DOHH2 (cell line): ENCODE data around the gene RRBP1.
"Not testable (repeated sequence)": the region's sequence is repeated elsewhere in the genome, so short reads cannot be mapped to it uniquely, and the experiment has no call there.

Experiments
- H3F3A ChIP-seq: fragments of 200-600 bp; sonication (generic), shearing (Covaris generic); 2 replicates; pipeline ENCODE4 v1.6.0; 2016; ENCODE audit warnings: antibody characterized with exemption, mild to moderate bottlenecking; ENCODE audit not compliant: control insufficient read depth, insufficient read depth
- H3K27ac ChIP-seq: fragments of 200-600 bp; sonication (generic); 2 replicates; pipeline ENCODE4 v1.5.1; 2014; ENCODE audit warnings: low read depth, mild to moderate bottlenecking, low read length, moderate library complexity
- H3K27me3 ChIP-seq: fragments of 200-600 bp; sonication (generic); 2 replicates; pipeline ENCODE4 v1.6.1; 2014; ENCODE audit warnings: mild to moderate bottlenecking, low read length, mixed read lengths; ENCODE audit not compliant: control insufficient read depth
- H3K36me3 ChIP-seq: fragments of 200-600 bp; sonication (generic); 2 replicates; pipeline ENCODE4 v1.6.1; 2014; ENCODE audit warnings: mild to moderate bottlenecking, low read length, moderate library complexity, mixed read lengths; ENCODE audit not compliant: control insufficient read depth
- H3K4me1 ChIP-seq: fragments of 200-600 bp; sonication (generic); 2 replicates; pipeline ENCODE4 v1.6.1; 2014; ENCODE audit warnings: mild to moderate bottlenecking, low read length, mixed read lengths; ENCODE audit not compliant: control insufficient read depth
- H3K4me2 ChIP-seq: fragments of 200-600 bp; sonication (generic); 2 replicates; pipeline ENCODE4 v1.6.0; 2014; ENCODE audit warnings: mild to moderate bottlenecking, low read length, moderate library complexity
- H3K4me3 ChIP-seq: fragments of 200-600 bp; sonication (generic); 2 replicates; pipeline ENCODE4 v1.5.1; 2014; ENCODE audit warnings: mild to moderate bottlenecking, low read length, mixed read lengths
- H3K79me2 ChIP-seq: fragments of 200-600 bp; sonication (generic); 2 replicates; pipeline ENCODE4 v1.6.1; 2014; ENCODE audit warnings: mild to moderate bottlenecking, low read length, mixed read lengths; ENCODE audit not compliant: control insufficient read depth
- H3K9me2 ChIP-seq: fragments of 200-600 bp; sonication (generic); replicated peaks from 2 replicates; pipeline ENCODE4 v1.6.1; 2014; ENCODE audit warnings: mild to moderate bottlenecking, low read length, mixed read lengths; ENCODE audit not compliant: control insufficient read depth
- H3K9me3 ChIP-seq: fragments of 200-600 bp; sonication (generic); 2 replicates; pipeline ENCODE4 v1.6.1; 2014; ENCODE audit warnings: antibody characterized with exemption, low read length, mixed read lengths; ENCODE audit not compliant: control insufficient read depth, insufficient read depth
- H4K20me1 ChIP-seq: fragments of 200-600 bp; sonication (generic); 2 replicates; pipeline ENCODE4 v1.6.0; 2014; ENCODE audit warnings: low read depth, mild to moderate bottlenecking, antibody characterized with exemption, low read length, moderate library complexity; ENCODE audit not compliant: control insufficient read depth, insufficient read depth
- CTCF ChIP-seq: fragments of 200-600 bp; sonication (generic); IDR thresholded peaks from one replicate; pipeline ENCODE4 v1.5.1; 2014; ENCODE audit warnings: antibody characterized with exemption, mild to moderate bottlenecking, low read depth, low read length; ENCODE audit not compliant: poor library complexity, severe bottlenecking
- EZH2phosphoT487 ChIP-seq: fragments of 200-600 bp; sonication (generic); IDR thresholded peaks from 2 replicates; pipeline ENCODE4 v1.6.1; 2017; ENCODE audit warnings: borderline replicate concordance, mild to moderate bottlenecking, antibody characterized with exemption, low read length, moderate library complexity, mixed read lengths

RRBP1 gene

GRCh38 chr20:17662333-17663039 is 19.6 kb downstream of the RRBP1 start:
- peaks cover 49% of the 10 kb centered on the region for H3K79me2 ChIP-seq

GRCh38 chr20:17661121-17661744 is 20.8 kb downstream of the RRBP1 start:
- H3K36me3 ChIP-seq, result peaks cover 21% of the 10 kb centered on the region
- H4K20me1 ChIP-seq, result no peaks in the 10 kb centered on the region
- no peaks in the 10 kb centered on the region for H3F3A ChIP-seq
- H3K27ac ChIP-seq, result peak overlapping the region; percentile 72
- peaks cover 49% of the 10 kb centered on the region for H3K79me2 ChIP-seq
- H3K9me2 ChIP-seq, result no peaks in the 10 kb centered on the region
- peak overlapping the region; percentile 46 for H3K4me3 ChIP-seq
- TF ChIP-seq EZH2phosphoT487 (no peak), CTCF (no peak)
- H3K27me3 ChIP-seq, result no peaks in the 10 kb centered on the region
- peaks cover 40% of the 10 kb centered on the region for H3K4me1 ChIP-seq
- H3K9me3 ChIP-seq, result peaks cover 5% of the 10 kb centered on the region; the same call in 1 of the 2 replicates
- peak overlapping the region; percentile 58 for H3K4me2 ChIP-seq

More at GRCh38 chr20:17662333-17663039, 19.6 kb downstream of the RRBP1 start:
- peaks cover 21% of the 10 kb centered on the region for H3K36me3 ChIP-seq
- peaks cover 5% of the 10 kb centered on the region; the same call in 1 of the 2 replicates for H3K9me3 ChIP-seq
- no peaks in the 10 kb centered on the region for H3K27me3 ChIP-seq
- peak overlapping the region; percentile 58 for H3K4me2 ChIP-seq
- no peaks in the 10 kb centered on the region for H4K20me1 ChIP-seq
- no peak for TF ChIP-seq EZH2phosphoT487
- peaks cover 40% of the 10 kb centered on the region for H3K4me1 ChIP-seq
- no peaks in the 10 kb centered on the region for H3F3A ChIP-seq
- H3K27ac ChIP-seq, result peak overlapping the region; percentile 72
- H3K9me2 ChIP-seq, result no peaks in the 10 kb centered on the region
- peak overlapping the region; percentile 46 for H3K4me3 ChIP-seq

- Histone ChIP-seq H3K36me3 (peaks cover 21% of the 10 kb centered on the region), H3K27me3 (no peaks in the 10 kb centered on the region), H3K4me1 (peaks cover 40% of the 10 kb centered on the region), H3K4me2 (peak overlapping the region; percentile 58), H3K9me3 (peaks cover 5% of the 10 kb centered on the region; the same call in 1 of the 2 replicates), H3K27ac (peak overlapping the region; percentile 72), H3K79me2 (peaks cover 49% of the 10 kb centered on the region), H3K9me2 (no peaks in the 10 kb centered on the region), H4K20me1 (no peaks in the 10 kb centered on the region), H3K4me3 (peak overlapping the region; percentile 46), H3F3A (no peaks in the 10 kb centered on the region)
- TF ChIP-seq CTCF (no peak), EZH2phosphoT487 (no peak)
Observed at GRCh38 chr20:17660667-17661066, 21.4 kb downstream of the RRBP1 start.

GRCh38 chr20:17659801-17660200 is 22.2 kb downstream of the RRBP1 start:
- Histone ChIP-seq H3K27me3 (no peaks in the 10 kb centered on the region), H3K9me2 (no peaks in the 10 kb centered on the region), H4K20me1 (no peaks in the 10 kb centered on the region), H3K27ac (no peak overlapping the region), H3K4me3 (no peak overlapping the region; the same call in 1 of the 2 replicates), H3K4me1 (peaks cover 40% of the 10 kb centered on the region), H3K36me3 (peaks cover 21% of the 10 kb centered on the region), H3K4me2 (no peak overlapping the region), H3K79me2 (peaks cover 45% of the 10 kb centered on the region), H3F3A (no peaks in the 10 kb centered on the region), H3K9me3 (peaks cover 5% of the 10 kb centered on the region; the same call in 1 of the 2 replicates)
- no peak for TF ChIP-seq EZH2phosphoT487
- no peak for TF ChIP-seq CTCF

GRCh38 chr20:17659344-17659743 is 22.7 kb downstream of the RRBP1 start:
- peaks cover 25% of the 10 kb centered on the region for H3K36me3 ChIP-seq
- H3K4me2 ChIP-seq, H3K27me3 ChIP-seq, H3F3A ChIP-seq, H4K20me1 ChIP-seq, H3K27ac ChIP-seq, H3K4me3 ChIP-seq, H3K9me2 ChIP-seq, H3K9me3 ChIP-seq: not testable (repeated sequence)
- H3K4me1 ChIP-seq, result peaks cover 44% of the 10 kb centered on the region
- peaks cover 45% of the 10 kb centered on the region for H3K79me2 ChIP-seq
